HG03342 (cell line): ENCODE measurements around the gene MACROD2.

ENCODE experiments used
- ATAC-seq: cut with Tn5 transposase; IDR thresholded peaks from one replicate; pipeline ENCODE4 v1.9.1; 2021; ENCODE audit warnings: mild to moderate bottlenecking, moderate library complexity; ENCODE audit not compliant: unreplicated experiment

Gene MACROD2

GRCh38 chr20:14055127-14055742 is 59.9 kb downstream of the MACROD2 start:
- ATAC-seq, result peak; percentile 70

- no peak for ATAC-seq
Observed at GRCh38 chr20:14062171-14062570, 66.9 kb downstream of the MACROD2 start.

- ATAC-seq, result no peak
Observed at GRCh38 chr20:14062786-14063185, 67.5 kb downstream of the MACROD2 start.

- ATAC-seq, result no peak
Observed at GRCh38 chr20:14064333-14064732, 69.0 kb downstream of the MACROD2 start.

- ATAC-seq, result no peak
Observed at GRCh38 chr20:14064921-14065320, 69.6 kb downstream of the MACROD2 start.

- no peak for ATAC-seq
Observed at GRCh38 chr20:14065774-14066173, 70.5 kb downstream of the MACROD2 start.

- no peak for ATAC-seq
Observed at GRCh38 chr20:14067603-14068002, 72.3 kb downstream of the MACROD2 start.

- no peak for ATAC-seq
Observed at GRCh38 chr20:14069796-14070195, 74.5 kb downstream of the MACROD2 start.

GRCh38 chr20:14093652-14094051 is 98.3 kb downstream of the MACROD2 start:
- ATAC-seq, result no peak

- ATAC-seq, result no peak
Observed at GRCh38 chr20:14098261-14098660, 102.9 kb downstream of the MACROD2 start.

- ATAC-seq, result no peak
Observed at GRCh38 chr20:14113416-14113815, 118.1 kb downstream of the MACROD2 start.

GRCh38 chr20:14114065-14114704 is 118.9 kb downstream of the MACROD2 start:
- no peak for ATAC-seq

- no peak for ATAC-seq
Observed at GRCh38 chr20:14116037-14116436, 120.7 kb downstream of the MACROD2 start.

GRCh38 chr20:14117768-14118167 is 122.5 kb downstream of the MACROD2 start:
- no peak for ATAC-seq

GRCh38 chr20:14126856-14127255 is 131.5 kb downstream of the MACROD2 start:
- ATAC-seq, result no peak

GRCh38 chr20:14127514-14128223 is 132.4 kb downstream of the MACROD2 start:
- no peak for ATAC-seq

GRCh38 chr20:14134004-14134403 is 138.7 kb downstream of the MACROD2 start:
- no peak for ATAC-seq

- no peak for ATAC-seq
Observed at GRCh38 chr20:14142171-14142570, 146.9 kb downstream of the MACROD2 start.

- ATAC-seq, result no peak
Observed at GRCh38 chr20:14142964-14143627, 147.8 kb downstream of the MACROD2 start.

GRCh38 chr20:14148042-14148441 is 152.7 kb downstream of the MACROD2 start:
- no peak for ATAC-seq

- ATAC-seq, result no peak
Observed at GRCh38 chr20:14155361-14155760, 160.0 kb downstream of the MACROD2 start.

- no peak for ATAC-seq
Observed at GRCh38 chr20:14178528-14178927, 183.2 kb downstream of the MACROD2 start.
